Progenitor cell of endocrine pancreas (in vitro differentiated cells): ENCODE results near the gene ALDH5A1. TPM values are rescaled to one million over a fixed set of nuclear protein-coding genes. Genes with fewer than 3 reads are reported as not detected.

ENCODE experiments used
- DNase-seq: peaks from one replicate; pipeline ENCODE4 v3.0.0; 2021; ENCODE audit warnings: low spot score; ENCODE audit not compliant: unreplicated experiment
- H3K27ac Mint-ChIP-seq: 2 replicates; pipeline ENCODE4 v1.8.0; 2021; ENCODE audit warnings: mild to moderate bottlenecking, moderate library complexity, mixed read lengths
- H3K27me3 Mint-ChIP-seq: 2 replicates; pipeline ENCODE4 v1.8.0; 2021; ENCODE audit warnings: mixed read lengths
- H3K36me3 Mint-ChIP-seq: 2 replicates; pipeline ENCODE4 v1.8.0; 2022; ENCODE audit warnings: mixed read lengths; ENCODE audit not compliant: insufficient read depth
- H3K4me1 Mint-ChIP-seq: 2 replicates; pipeline ENCODE4 v1.8.0; 2021; ENCODE audit warnings: low read depth, mixed read lengths
- H3K4me3 Mint-ChIP-seq: 2 replicates; pipeline ENCODE4 v1.8.0; 2021; ENCODE audit warnings: low read depth, mild to moderate bottlenecking, moderate library complexity, mixed read lengths
- H3K9me3 Mint-ChIP-seq: 2 replicates; pipeline ENCODE4 v1.8.0; 2021; ENCODE audit warnings: low read depth, mixed read lengths
- CTCF ChIP-seq: fragments of 200-600 bp; sonication (generic); IDR thresholded peaks from one replicate; pipeline ENCODE4 v1.5.0; 2021; ENCODE audit warnings: antibody characterized with exemption, mild to moderate bottlenecking; ENCODE audit not compliant: unreplicated experiment
- total RNA-seq: library from RNA; stranded (reverse); gene quantifications from 2 replicates; pipeline ENCODE4 v1.2.1, GENCODE V29; 2021

ALDH5A1 gene
- total RNA-seq, 1 donor from 2014 or later = 14.5 TPM

- no peak for DNase-seq
- no peak overlapping the region for H3K27ac Mint-ChIP-seq
- H3K9me3 Mint-ChIP-seq = peaks cover 5% of the 10 kb centered on the region
Observed at GRCh38 chr6:24513602-24514001, 18.8 kb downstream of the ALDH5A1 start.

GRCh38 chr6:24517659-24518543 lies 23.1 kb downstream of the ALDH5A1 start:
- no peak for DNase-seq
- Mint-ChIP-seq H3K27me3 (no peaks in the 10 kb centered on the region), H3K36me3 (peaks cover 4% of the 10 kb centered on the region), H3K9me3 (no peaks in the 10 kb centered on the region), H3K27ac (no peak overlapping the region), H3K4me3 (no peak overlapping the region), H3K4me1 (peaks cover 3% of the 10 kb centered on the region)
- no peak for TF ChIP-seq CTCF

More at GRCh38 chr6:24513602-24514001, 18.8 kb downstream of the ALDH5A1 start:
- no peak for TF ChIP-seq CTCF
- no peaks in the 10 kb centered on the region for H3K4me1 Mint-ChIP-seq
- no peaks in the 10 kb centered on the region for H3K27me3 Mint-ChIP-seq
- H3K4me3 Mint-ChIP-seq = no peak overlapping the region
- H3K36me3 Mint-ChIP-seq = peaks cover 18% of the 10 kb centered on the region

GRCh38 chr6:24520929-24521546 lies 26.3 kb downstream of the ALDH5A1 start:
- Mint-ChIP-seq H3K27me3 (no peaks in the 10 kb centered on the region), H3K36me3 (no peaks in the 10 kb centered on the region), H3K4me3 (no peak overlapping the region), H3K9me3 (no peaks in the 10 kb centered on the region), H3K27ac (no peak overlapping the region), H3K4me1 (peaks cover 5% of the 10 kb centered on the region)
- peak; percentile 69 for TF ChIP-seq CTCF
- DNase-seq = no peak

- Mint-ChIP-seq H3K9me3 (no peaks in the 10 kb centered on the region), H3K4me1 (peaks cover 5% of the 10 kb centered on the region), H3K4me3 (no peak overlapping the region), H3K27ac (peak overlapping the region; percentile 36), H3K36me3 (no peaks in the 10 kb centered on the region), H3K27me3 (no peaks in the 10 kb centered on the region)
- TF ChIP-seq CTCF = no peak
- DNase-seq = no peak
Observed at GRCh38 chr6:24522228-24523176, 27.7 kb downstream of the ALDH5A1 start.

- H3K36me3 Mint-ChIP-seq = peaks cover 3% of the 10 kb centered on the region
- no peak for TF ChIP-seq CTCF
- DNase-seq = no peak
- H3K4me3 Mint-ChIP-seq = no peak overlapping the region
- H3K9me3 Mint-ChIP-seq = no peaks in the 10 kb centered on the region
- H3K27ac Mint-ChIP-seq = no peak overlapping the region
- no peaks in the 10 kb centered on the region for H3K27me3 Mint-ChIP-seq
- H3K4me1 Mint-ChIP-seq = peaks cover 5% of the 10 kb centered on the region
Observed at GRCh38 chr6:24524329-24524728, 29.6 kb downstream of the ALDH5A1 start.
